Osteoblast (primary cell): ENCODE results near the gene ELMO1. TPM values are rescaled to one million over a fixed set of nuclear protein-coding genes. Genes with fewer than 3 reads are reported as not detected.

ENCODE experiments used
- DNase-seq: peaks from one replicate; pipeline ENCODE4 v3.0.0; 2011; ENCODE audit warnings: low spot score, mixed read lengths; ENCODE audit not compliant: insufficient read length; ENCODE audit errors: missing footprints
- H2AFZ ChIP-seq: 2 replicates; pipeline ENCODE4 v1.6.0; 2011; ENCODE audit warnings: mild to moderate bottlenecking, low read length
- H3K27ac ChIP-seq: 2 replicates; pipeline ENCODE4 v1.5.1; 2011; ENCODE audit warnings: mild to moderate bottlenecking, low read depth, low read length, moderate library complexity
- H3K27me3 ChIP-seq: 2 replicates; pipeline ENCODE4 v1.6.0; 2012; ENCODE audit warnings: mild to moderate bottlenecking, control low read depth, inconsistent platforms, low read length, moderate library complexity; ENCODE audit not compliant: insufficient read depth
- H3K36me3 ChIP-seq: 2 replicates; pipeline ENCODE4 v1.5.1; 2011; ENCODE audit warnings: mild to moderate bottlenecking, low read length, control low read depth, moderate library complexity; ENCODE audit not compliant: insufficient read depth
- H3K4me1 ChIP-seq: 2 replicates; pipeline ENCODE4 v1.5.1; 2011; ENCODE audit warnings: mild to moderate bottlenecking, low read length, control low read depth, moderate library complexity; ENCODE audit not compliant: insufficient read depth
- H3K4me2 ChIP-seq: 2 replicates; pipeline ENCODE4 v1.6.0; 2011; ENCODE audit warnings: mild to moderate bottlenecking, low read length; ENCODE audit not compliant: insufficient read depth
- H3K4me3 ChIP-seq: fragments of 200-600 bp; sonication (generic); 3 replicates; pipeline ENCODE4 v1.5.1; 2012; ENCODE audit warnings: mild to moderate bottlenecking, low read length, inconsistent platforms; ENCODE audit not compliant: insufficient read depth
- H3K79me2 ChIP-seq: 2 replicates; pipeline ENCODE4 v1.6.0; 2012; ENCODE audit warnings: mild to moderate bottlenecking, low read length, control low read depth, inconsistent platforms; ENCODE audit not compliant: insufficient read depth
- H3K9me3 ChIP-seq: 2 replicates; pipeline ENCODE4 v1.5.1; 2011; ENCODE audit warnings: low read depth, low read length, control low read depth
- H4K20me1 ChIP-seq: 2 replicates; pipeline ENCODE4 v1.6.0; 2012; ENCODE audit warnings: mild to moderate bottlenecking, low read length, control low read depth; ENCODE audit not compliant: insufficient read depth
- total RNA-seq: library from RNA; depleted of rRNA; stranded (reverse); fragments of >200 nt; gene quantifications from 2 replicates; pipeline ENCODE4 v1.2.3, GENCODE V29; 2012
- TF ChIP-seq, protein P1 (sequence below): IDR thresholded peaks from 2 replicates; pipeline ENCODE4 v1.5.1; 2011; ENCODE audit warnings: mild to moderate bottlenecking, low read depth, low read length, moderate library complexity; ENCODE audit errors: extremely low read depth

ELMO1 gene
- total RNA-seq, 1 donor = 2.2 TPM

DNA sequence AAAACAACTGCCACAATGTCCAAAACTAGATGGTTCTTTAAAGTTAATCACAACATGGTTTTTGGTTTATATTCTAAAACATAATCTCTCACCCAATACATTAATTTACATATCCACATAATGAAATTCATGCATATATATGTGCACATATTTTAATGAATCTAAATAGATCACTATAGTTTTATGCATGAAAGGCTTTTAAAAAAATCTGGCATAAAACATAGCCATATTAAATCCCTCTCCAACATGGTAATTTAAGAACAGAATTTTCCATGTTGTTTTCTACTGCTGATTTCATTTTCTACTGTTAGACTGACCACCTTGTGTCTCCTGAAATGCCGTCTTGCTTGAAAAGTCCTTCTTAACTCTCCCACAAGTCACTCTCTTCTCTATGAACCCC, 528.2 kb downstream of the ELMO1 start:
- H4K20me1 ChIP-seq = no peaks in the 10 kb centered on the region
- no peak overlapping the region for H3K27ac ChIP-seq
- no peak overlapping the region for H2AFZ ChIP-seq
- H3K79me2 ChIP-seq = no peaks in the 10 kb centered on the region
- no peaks in the 10 kb centered on the region for H3K36me3 ChIP-seq
- no peaks in the 10 kb centered on the region for H3K4me1 ChIP-seq
- TF ChIP-seq, protein P1, sequence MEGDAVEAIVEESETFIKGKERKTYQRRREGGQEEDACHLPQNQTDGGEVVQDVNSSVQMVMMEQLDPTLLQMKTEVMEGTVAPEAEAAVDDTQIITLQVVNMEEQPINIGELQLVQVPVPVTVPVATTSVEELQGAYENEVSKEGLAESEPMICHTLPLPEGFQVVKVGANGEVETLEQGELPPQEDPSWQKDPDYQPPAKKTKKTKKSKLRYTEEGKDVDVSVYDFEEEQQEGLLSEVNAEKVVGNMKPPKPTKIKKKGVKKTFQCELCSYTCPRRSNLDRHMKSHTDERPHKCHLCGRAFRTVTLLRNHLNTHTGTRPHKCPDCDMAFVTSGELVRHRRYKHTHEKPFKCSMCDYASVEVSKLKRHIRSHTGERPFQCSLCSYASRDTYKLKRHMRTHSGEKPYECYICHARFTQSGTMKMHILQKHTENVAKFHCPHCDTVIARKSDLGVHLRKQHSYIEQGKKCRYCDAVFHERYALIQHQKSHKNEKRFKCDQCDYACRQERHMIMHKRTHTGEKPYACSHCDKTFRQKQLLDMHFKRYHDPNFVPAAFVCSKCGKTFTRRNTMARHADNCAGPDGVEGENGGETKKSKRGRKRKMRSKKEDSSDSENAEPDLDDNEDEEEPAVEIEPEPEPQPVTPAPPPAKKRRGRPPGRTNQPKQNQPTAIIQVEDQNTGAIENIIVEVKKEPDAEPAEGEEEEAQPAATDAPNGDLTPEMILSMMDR = no peak
- H3K27me3 ChIP-seq = no peaks in the 10 kb centered on the region
- no peaks in the 10 kb centered on the region for H3K9me3 ChIP-seq
- H3K4me3 ChIP-seq = no peak overlapping the region
- DNase-seq = no peak
- no peak overlapping the region for H3K4me2 ChIP-seq

DNA sequence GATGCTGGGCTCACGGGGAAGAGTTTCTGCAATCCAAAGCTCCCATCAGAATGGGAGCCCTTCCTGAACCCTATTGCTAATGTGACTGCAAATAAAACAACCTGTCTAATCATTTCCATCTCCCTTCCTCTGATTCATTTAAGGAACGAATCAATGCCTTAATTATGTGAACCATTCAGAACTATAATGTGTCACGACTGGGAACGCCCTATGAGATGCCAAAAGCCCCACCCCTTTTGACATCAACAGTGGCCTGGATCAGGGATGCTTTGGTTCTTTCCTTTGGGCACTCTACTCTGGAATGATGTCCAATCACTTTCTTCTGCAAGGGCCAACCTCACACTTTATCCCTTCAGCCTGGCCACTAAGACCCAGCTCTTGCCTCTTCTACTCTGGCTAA, 528.9 kb downstream of the ELMO1 start:
- TF ChIP-seq, protein P1 = no peak
- H3K4me1 ChIP-seq = no peaks in the 10 kb centered on the region
- no peak overlapping the region for H3K4me3 ChIP-seq
- H3K36me3 ChIP-seq = no peaks in the 10 kb centered on the region
- no peaks in the 10 kb centered on the region for H3K79me2 ChIP-seq
- no peak overlapping the region for H2AFZ ChIP-seq
- H4K20me1 ChIP-seq = no peaks in the 10 kb centered on the region
- no peak for DNase-seq
- H3K27me3 ChIP-seq = no peaks in the 10 kb centered on the region
- H3K9me3 ChIP-seq = no peaks in the 10 kb centered on the region
- no peak overlapping the region for H3K27ac ChIP-seq
- no peak overlapping the region for H3K4me2 ChIP-seq

DNA sequence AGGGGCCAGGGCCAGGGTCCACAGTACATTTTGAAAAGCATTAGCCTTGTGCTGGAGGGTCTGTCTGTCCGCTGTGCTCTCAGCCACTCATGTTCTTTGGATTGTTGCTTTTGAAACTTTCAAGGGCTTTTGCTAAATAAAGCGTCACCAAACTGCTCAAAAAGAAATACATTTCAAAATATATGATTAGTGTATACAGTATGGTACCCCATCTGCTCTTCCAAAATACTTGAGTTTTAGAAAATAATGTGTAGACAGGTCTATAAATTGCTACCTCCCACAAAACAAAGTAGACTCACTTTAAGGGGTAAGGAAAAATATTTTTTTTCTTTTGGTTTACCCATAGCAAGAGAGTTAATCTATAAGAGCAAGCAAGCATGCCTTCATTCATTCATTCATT, 530.1 kb downstream of the ELMO1 start:
- TF ChIP-seq, protein P1 = no peak
- DNase-seq = no peak

DNA sequence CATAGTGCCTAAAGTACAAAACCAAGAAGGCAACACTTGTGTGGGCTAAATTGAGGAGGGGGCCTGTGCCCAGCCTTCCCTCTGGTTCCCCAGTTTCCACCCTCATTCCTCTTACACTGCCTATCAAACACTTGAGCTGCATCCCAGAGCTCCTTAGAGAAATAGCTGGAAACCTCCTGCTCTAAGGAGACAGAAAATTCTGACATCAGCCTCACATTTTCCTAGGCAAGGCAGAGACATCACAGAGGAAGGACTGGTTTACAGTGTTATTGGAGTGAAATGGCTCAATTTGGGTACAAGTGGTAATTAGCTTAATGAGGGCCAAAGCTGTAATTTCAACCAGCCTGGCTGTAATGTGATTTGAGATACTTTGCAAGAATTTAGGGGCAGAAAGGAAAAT, 532.0 kb downstream of the ELMO1 start:
- Histone ChIP-seq H3K27ac (no peak overlapping the region), H3K36me3 (no peaks in the 10 kb centered on the region), H4K20me1 (no peaks in the 10 kb centered on the region), H3K79me2 (no peaks in the 10 kb centered on the region), H2AFZ (no peak overlapping the region), H3K4me3 (no peak overlapping the region), H3K4me2 (no peak overlapping the region), H3K27me3 (no peaks in the 10 kb centered on the region), H3K9me3 (no peaks in the 10 kb centered on the region), H3K4me1 (no peaks in the 10 kb centered on the region)
- TF ChIP-seq, protein P1 = no peak
- no peak for DNase-seq

More for the DNA sequence above, 530.1 kb downstream of the ELMO1 start:
- Histone ChIP-seq H3K4me1 (no peaks in the 10 kb centered on the region), H3K27me3 (no peaks in the 10 kb centered on the region), H3K4me3 (no peak overlapping the region), H3K79me2 (no peaks in the 10 kb centered on the region), H3K27ac (no peak overlapping the region), H3K4me2 (no peak overlapping the region), H3K9me3 (no peaks in the 10 kb centered on the region), H4K20me1 (no peaks in the 10 kb centered on the region), H3K36me3 (no peaks in the 10 kb centered on the region), H2AFZ (no peak overlapping the region)
